ENCODE results near the gene ROBO1.

The ROBO1 gene

DNA sequence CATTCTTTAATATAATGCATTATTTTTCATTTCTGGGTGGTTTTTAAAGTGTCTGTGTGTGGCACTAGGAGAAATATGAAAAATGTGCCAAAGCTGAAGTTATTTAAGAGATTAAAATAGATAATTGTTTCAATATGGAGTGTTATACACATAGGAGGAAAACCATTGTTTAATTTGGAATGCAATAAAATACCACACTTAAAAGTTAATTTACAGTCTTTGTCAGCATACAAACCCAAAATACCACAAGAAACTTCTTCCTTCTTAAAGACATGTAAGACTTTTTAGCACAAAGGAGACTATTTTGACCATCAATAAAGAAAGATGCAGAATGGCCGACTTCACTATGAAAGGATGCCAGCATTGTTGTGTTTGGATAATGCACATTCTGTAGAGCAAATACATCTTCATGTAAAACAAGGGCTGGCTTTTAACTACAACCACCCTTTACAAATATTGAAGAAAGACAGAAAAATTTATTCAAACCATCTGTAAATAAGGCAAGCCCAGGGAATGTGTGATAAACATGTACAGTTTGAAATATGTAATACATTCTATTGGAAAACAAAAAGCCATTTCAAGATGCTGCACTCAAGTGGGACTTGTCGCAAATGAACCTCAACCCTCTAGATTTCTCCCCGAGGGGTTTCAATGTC is 1146.6 kb downstream of the ROBO1 start:
- DNase-seq (ENCODE audit: low read depth): no peak

DNA sequence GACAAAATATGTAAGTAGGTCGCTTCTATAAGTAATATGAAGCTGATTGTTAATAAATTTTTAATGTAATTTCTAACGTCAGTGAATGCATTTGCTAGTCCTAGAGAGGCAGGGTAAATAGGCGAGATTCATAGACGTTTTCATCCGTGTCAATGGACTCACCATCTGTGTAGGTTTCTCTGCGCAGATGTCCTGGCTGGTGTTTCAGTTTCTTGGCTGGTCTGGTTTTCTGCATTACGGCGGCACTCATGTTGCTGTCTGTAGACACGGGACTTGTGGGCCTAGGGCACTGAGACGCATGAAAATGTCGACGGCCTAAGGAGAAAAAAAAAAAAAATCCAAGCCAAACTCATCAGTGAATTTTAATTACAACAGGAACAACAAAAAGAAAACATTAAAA is 1153.3 kb downstream of the ROBO1 start:
- DNase-seq (ENCODE audit: low read depth): no peak

DNA sequence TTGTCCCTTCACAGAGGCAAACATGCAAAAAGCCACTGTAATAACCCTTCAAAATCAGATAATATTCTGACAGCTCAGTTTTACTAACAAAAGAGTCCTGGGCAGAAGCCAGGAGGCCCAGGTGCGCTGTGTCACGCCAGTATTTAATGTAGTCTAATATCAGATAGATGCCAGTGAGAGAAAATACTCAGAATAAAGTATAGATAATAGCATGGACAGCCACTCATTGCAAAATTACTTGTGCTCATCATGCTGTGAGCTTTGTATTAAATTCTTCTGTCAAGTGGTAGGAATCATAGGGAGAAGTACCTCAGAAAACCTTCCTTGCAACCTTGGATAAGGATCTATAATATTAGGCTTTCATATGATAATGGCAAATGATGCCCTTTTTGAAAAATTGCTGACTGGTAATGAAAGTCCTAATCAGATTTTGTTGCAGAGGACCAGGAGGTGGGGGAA is 1154.3 kb downstream of the ROBO1 start:
- DNase-seq (ENCODE audit: low read depth): no peak

DNA sequence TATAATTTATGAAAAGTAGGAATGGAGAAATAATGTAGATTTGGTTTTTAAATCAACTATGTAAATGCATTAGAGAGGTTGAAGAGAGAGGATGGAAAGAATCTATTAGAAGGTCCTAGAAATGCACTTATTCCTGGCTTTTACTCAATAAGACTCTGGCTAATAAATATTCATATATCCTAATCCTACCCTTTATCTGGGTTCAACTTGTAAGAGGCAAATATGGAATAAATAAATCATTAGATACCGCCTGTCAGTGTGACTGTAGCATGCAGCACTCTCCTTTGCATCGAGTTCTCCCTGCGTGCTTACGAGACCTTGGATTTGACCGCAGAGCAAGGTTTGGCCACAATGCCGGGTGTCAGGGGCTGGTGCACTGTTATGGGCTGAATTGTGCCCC is 1156.5 kb downstream of the ROBO1 start:
- no peak for DNase-seq (ENCODE audit: low read depth)

DNA sequence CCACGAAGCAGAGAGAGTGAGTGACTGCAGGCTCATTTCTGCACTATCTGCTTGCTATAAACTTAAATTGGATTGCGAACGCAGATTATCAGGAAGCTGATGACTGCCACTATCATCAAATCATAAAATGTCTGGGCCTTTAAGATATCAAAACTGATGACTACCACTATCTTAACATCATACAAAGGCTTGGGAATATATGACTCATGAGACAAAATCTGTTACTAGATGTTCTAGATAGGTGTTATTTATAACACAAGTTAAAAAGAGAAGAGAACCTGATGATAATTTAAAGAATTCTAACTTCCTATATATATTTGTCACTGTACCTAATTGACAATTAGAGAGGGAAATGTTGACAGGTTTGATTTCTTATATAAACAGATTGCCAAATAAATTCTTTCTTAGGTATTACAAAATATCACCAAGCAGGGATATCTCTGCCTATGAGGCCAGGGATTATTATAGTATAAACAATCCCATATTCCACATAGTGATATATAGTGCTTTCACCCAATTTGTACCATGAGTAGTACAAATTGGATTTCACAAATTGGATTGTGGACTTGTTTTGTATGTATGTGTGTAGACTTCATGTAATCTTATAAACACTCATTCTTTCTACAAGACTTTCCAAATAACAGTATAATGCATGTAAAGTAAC is 1157.2 kb downstream of the ROBO1 start:
- DNase-seq (ENCODE audit: low read depth): no peak

DNA sequence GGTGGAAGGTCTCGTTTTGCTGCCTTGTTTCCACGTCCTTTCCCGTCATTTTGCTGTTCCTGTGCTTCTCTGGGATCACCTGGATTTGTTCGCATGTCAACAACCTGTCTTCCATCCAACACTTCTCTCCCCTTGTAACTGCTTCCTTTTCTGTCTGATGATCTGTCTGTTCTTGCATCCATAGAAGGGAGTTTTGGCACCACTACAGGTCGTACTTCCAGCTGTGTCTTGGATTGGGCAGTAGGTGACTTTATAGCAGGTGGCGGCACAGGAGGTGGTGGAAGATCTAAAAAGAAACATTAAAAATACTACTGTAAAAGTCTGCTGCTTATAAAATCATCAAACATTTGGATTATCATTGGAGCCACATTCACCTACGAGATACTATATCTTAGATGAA is 1161.0 kb downstream of the ROBO1 start:
- no peak for DNase-seq (ENCODE audit: low read depth)

DNA sequence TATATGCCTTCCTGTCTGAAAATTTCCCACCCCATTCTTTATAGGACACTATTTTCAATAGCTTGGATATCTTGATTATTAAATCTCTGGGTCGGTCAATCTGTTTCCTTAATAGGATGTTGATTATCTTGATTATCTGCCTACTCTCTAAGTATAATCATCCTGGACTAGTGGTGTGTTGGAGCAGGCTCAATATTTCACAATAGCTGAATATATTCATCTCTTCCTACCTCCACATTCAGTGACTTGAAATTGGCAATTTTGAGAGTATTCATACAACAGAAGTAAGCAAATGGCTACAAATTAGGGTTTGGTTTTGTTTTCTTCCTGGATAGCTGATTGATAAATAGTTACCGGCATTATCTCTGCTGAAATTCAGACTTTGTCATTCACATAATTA is 1162.6 kb downstream of the ROBO1 start:
- DNase-seq (ENCODE audit: low read depth): no peak

DNA sequence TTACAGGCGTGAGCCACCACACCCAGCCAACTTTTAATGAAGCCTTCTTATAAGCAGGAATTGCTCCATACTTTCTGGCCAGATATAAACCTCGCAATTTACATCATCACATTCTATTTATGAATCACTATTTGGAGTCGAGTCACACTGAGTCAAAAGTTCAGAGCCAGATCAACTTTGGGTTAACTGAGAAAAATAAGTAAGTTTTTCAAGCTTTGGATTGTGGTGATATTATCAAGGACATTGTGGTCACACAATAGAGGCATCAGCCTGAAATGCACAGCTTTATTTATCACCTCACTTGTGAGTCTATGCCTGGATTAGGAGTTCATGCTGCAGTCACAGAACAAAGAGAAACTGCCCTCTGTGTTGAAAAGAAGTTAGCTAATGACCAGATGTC is 1163.5 kb downstream of the ROBO1 start:
- DNase-seq (ENCODE audit: low read depth): no peak

DNA sequence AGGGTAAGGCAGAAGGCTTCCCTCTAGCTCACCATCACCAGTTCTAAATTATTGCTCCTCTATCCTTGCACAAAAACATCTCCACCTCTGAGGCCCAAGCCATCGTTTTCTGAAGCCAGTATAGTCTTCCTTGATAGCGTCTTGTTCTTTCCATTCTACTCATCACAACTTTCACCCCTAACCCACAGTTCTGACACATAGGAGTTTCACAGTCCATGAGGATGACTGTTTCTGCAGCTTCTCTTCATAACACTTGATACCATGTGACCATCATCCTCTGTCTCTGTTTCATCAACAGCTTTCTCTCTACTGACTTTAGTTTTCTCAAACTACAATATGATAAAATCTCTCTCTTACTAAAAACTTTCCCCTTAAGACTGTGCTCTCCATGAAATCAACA is 1166.5 kb downstream of the ROBO1 start:
- DNase-seq (ENCODE audit: low read depth): no peak

DNA sequence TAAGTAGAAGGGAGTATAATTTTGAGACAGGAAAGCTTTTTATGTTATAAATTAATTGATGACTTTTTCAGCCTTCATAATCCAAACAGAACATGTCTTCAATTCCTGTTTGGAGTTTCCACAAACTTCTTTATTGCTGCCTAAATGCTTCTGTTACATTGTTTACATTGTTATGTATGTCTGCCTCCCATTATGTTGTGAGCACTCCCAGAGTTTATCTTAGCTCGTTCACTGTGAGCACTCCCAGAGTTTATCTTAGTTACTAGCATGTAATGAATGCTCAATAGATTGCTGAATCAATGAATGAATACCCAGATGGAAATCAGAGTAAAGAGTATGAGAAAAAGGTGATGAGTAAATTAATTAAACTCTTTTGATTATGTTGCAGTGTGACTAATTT is 1178.0 kb downstream of the ROBO1 start:
- DNase-seq (ENCODE audit: low read depth): no peak

DNA sequence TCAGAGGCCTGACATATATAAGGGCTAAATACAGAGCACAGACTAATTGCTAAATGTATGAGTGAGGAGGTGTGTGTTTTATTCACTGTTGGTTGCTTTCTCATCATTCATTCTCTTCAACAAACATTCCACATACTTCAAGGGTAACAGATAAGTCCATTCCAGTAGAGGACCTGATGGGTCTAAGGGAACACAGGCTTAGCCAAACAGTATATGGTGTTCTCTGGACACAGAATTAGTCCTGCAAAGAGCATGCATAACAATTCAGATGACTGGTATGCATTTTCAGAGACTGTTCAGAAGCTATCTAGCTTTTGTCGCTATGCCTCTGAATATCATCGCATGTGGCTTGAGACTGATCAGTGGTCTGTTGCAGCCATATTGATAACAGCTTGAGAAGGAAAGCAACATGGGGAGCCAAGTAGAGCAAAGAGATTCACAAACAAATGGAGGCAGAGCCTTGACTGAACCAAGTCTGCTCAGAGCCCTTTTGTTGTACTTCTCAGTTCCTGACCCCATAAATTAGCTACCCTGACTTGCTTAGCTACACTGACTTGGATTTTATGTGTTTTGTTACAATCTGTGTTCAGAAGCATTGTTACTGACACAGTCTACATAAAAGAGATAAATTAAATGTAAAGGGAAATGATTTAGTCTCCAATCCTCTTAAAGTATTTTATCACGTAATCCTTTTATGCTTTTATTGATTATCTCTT is 1178.7 kb downstream of the ROBO1 start:
- DNase-seq (ENCODE audit: low read depth): no peak

DNA sequence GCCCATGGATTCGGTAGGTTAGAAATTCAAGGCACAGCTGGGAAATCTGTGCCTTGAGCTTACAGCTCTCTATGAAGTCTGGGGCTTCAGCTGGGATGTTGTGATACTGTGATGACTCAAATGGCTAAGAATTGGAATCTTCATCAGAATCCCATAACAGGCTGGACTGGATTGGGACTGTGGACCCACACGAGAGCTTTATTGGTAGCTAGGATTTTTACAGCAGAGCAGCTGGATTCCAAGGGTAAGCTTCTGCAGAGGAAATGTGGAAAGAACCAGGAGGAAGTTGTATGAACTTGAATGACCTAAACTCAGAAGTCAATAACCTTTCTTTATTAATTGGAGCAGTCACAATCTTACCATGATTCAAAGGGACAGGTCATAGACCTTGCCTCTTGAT is 1187.1 kb downstream of the ROBO1 start:
- DNase-seq (ENCODE audit: low read depth): no peak

DNA sequence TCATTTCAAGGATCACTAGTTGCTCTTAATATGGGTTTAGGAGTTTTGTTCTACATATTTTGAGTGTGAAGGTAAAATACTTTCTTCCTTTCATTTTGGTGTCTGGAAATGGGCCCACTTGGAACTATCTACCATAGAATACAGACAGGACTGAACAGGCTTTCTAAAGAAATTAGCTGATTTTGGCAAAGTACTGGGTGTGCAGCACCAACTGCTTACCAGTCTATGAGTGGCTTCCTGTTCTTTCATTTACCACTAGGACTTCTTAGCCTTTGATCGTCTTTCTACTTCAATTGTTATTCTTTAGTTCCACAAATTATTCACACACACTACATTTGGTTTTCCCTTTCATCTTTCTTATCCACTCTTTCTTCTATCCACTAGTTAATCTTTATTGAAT is 1196.3 kb downstream of the ROBO1 start:
- no peak for DNase-seq (ENCODE audit: low read depth)

DNA sequence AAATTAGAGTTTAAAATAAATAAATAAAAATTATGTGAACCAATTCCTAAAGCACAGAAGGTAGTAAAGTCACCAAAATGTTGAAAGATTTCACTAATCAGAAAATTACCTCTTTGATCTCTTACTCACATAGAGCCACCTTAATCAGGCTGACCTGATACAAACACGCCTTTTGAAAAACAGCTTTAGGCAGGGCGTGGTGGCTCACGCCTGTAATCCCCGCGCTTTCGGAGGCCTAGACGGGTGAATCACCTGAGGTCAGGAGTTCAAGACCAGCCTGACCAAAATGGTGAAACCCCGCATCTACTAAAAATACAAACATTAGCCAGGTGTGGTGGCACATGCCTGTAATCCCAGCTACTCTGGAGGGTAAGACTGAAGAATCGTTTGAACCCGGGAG is 1197.3 kb downstream of the ROBO1 start:
- DNase-seq (ENCODE audit: low read depth): no peak

DNA sequence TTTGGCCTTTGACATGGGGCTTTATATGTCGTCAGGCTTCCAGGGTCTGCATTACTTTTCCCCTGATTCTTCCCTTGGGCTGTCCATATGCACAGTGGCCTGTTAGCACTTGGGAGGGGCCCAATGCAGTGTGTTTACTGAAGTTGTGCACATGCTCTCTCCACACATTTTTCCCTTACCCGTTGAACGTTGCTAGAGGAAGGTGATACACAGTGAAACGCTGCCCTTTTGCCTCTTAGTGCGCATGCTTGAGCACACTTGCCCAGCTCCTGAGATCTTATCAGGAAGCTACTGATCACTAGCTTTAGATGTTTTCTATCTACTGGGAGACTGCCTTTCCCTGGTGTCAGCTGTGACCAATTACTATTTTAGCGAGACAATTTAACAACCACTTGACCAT is 1198.0 kb downstream of the ROBO1 start:
- DNase-seq (ENCODE audit: low read depth): no peak

DNA sequence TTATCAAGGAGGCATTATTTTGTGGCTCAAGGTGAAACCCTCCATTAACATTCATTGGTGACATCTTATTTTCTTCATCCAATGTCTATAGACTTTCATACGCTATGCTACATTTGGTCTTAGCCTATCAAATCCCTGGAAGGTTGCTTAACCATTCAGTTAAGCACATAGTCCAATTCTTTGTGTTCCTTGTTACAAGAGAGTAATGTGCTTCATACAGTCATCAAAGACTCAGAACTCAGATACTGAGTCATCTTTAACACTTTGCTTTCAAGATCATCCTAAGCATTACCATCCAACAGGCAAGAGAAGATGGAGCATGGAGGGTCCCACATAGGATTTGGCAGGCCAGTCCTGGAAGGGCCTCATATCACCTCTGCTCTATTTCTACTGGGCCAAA is 1202.1 kb downstream of the ROBO1 start:
- no peak for DNase-seq (ENCODE audit: low read depth)

DNA sequence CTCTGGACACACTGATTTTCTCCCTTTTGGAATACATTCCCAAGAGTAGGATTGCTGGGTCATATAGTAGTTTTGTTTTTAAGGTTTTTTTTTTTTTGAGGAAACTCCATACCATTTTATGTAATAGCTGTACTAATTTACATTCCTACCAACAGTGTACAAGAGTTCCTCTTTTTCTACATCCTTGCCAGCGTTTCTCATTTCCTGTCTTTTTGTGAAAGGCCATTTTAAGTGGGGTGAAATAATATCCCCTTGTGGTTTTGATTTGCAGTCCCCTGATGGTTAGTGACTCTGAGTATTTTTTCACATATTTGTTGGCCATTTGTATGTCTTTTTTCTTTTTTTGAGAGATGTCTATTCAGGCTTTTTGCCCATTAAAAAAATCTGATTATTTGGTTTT is 1205.5 kb downstream of the ROBO1 start:
- DNase-seq (ENCODE audit: low read depth): no peak

Measured in CMK (cell line).